Measurements from ENCODE around the gene TFAP2D. TPM values are rescaled to one million over a fixed set of nuclear protein-coding genes. Genes with fewer than 3 reads are reported as not detected.

Gene TFAP2D
- total RNA-seq, 1 donor from 2014 or later = not detected

DNA sequence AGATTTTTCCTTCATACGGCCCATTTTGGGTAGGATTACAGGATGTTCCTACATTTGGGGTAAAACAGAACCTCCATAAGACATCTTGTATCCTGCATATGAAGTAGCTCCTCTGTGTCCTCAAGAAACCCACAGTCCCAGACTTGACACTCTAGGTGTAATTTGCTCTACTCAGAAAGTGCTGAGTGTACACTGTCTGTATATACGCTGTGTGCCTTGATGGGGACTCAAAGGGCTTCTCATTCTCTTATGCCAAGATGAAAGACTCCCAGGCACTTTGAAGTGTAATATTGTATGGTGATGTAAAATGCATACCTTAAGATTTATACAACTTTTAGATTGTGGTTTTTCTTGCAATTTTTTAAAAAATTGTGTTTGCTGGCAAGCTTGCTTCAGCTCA, 5.2 kb downstream of the TFAP2D start:
- DNase-seq = no peak
- Mint-ChIP-seq H3K27me3 (ENCODE audit: unreplicated experiment) (peaks cover 58% of the 10 kb centered on the region), H3K27ac (ENCODE audit: unreplicated experiment) (no peak overlapping the region), H3K36me3 (ENCODE audit: unreplicated experiment) (no peaks in the 10 kb centered on the region), H3K9me3 (ENCODE audit: unreplicated experiment) (peaks cover 11% of the 10 kb centered on the region), H3K4me1 (ENCODE audit: low read depth, unreplicated experiment) (peaks cover 22% of the 10 kb centered on the region), H3K4me3 (ENCODE audit: unreplicated experiment) (no peak overlapping the region)
- TF ChIP-seq, protein P1, sequence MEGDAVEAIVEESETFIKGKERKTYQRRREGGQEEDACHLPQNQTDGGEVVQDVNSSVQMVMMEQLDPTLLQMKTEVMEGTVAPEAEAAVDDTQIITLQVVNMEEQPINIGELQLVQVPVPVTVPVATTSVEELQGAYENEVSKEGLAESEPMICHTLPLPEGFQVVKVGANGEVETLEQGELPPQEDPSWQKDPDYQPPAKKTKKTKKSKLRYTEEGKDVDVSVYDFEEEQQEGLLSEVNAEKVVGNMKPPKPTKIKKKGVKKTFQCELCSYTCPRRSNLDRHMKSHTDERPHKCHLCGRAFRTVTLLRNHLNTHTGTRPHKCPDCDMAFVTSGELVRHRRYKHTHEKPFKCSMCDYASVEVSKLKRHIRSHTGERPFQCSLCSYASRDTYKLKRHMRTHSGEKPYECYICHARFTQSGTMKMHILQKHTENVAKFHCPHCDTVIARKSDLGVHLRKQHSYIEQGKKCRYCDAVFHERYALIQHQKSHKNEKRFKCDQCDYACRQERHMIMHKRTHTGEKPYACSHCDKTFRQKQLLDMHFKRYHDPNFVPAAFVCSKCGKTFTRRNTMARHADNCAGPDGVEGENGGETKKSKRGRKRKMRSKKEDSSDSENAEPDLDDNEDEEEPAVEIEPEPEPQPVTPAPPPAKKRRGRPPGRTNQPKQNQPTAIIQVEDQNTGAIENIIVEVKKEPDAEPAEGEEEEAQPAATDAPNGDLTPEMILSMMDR (IDR thresholded peaks at IDR 0.05; ENCODE audit: partially characterized antibody, unreplicated experiment) = no peak

DNA sequence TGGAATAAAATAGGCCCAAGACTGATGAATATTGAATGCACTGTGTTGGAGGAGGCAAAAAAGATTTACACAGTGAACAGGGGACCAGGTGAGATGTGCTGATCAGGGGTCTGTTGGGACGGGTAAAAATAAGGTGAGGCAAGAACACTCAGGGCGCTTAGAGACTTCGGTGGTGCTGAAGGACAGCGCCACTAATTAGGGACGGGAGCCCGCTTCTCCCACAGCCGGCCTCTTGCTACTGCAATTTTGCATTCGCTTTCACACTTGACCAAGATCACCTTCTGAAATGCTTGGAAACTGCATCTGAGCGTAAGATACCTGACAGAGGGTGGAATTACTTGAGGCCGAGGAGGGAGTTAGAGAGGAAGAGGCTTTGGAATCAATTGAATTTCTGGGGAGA, 7.3 kb downstream of the TFAP2D start:
- H3K4me1 Mint-ChIP-seq (ENCODE audit: low read depth, unreplicated experiment) = peaks cover 21% of the 10 kb centered on the region
- peak overlapping the region; percentile 20 for H3K4me3 Mint-ChIP-seq (ENCODE audit: unreplicated experiment)
- H3K9me3 Mint-ChIP-seq (ENCODE audit: unreplicated experiment) = peaks cover 7% of the 10 kb centered on the region
- peaks cover 60% of the 10 kb centered on the region for H3K27me3 Mint-ChIP-seq (ENCODE audit: unreplicated experiment)
- no peaks in the 10 kb centered on the region for H3K36me3 Mint-ChIP-seq (ENCODE audit: unreplicated experiment)
- TF ChIP-seq, protein P1 (IDR thresholded peaks at IDR 0.05; ENCODE audit: partially characterized antibody, unreplicated experiment) = no peak
- DNase-seq = no peak
- H3K27ac Mint-ChIP-seq (ENCODE audit: unreplicated experiment) = no peak overlapping the region

DNA sequence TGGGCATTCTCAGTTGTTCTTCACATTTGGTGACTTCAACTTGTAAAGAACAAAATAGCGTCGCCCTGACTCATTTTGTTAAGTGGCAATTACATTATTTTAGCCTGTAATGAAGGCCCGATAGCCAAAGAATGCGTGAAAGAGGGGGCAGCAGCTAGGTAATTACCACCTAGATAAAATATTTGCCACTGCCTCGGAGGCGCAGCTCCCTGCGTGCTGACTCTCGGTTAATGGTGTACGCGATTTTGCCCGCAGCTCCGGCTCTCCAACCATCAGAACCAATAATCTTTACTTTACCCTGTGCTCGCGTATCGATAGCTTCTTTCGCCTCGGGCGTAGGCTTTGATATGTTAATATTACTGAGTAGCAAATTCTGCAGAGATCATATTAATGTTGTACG, 8.7 kb downstream of the TFAP2D start:
- H3K36me3 Mint-ChIP-seq (ENCODE audit: unreplicated experiment) = no peaks in the 10 kb centered on the region
- H3K27me3 Mint-ChIP-seq (ENCODE audit: unreplicated experiment) = peaks cover 48% of the 10 kb centered on the region
- H3K27ac Mint-ChIP-seq (ENCODE audit: unreplicated experiment) = no peak overlapping the region
- peaks cover 19% of the 10 kb centered on the region for H3K4me1 Mint-ChIP-seq (ENCODE audit: low read depth, unreplicated experiment)
- no peak for DNase-seq
- TF ChIP-seq, protein P1 (IDR thresholded peaks at IDR 0.05; ENCODE audit: partially characterized antibody, unreplicated experiment) = no peak
- H3K4me3 Mint-ChIP-seq (ENCODE audit: unreplicated experiment) = peak overlapping the region; percentile 9
- H3K9me3 Mint-ChIP-seq (ENCODE audit: unreplicated experiment) = peaks cover 7% of the 10 kb centered on the region

DNA sequence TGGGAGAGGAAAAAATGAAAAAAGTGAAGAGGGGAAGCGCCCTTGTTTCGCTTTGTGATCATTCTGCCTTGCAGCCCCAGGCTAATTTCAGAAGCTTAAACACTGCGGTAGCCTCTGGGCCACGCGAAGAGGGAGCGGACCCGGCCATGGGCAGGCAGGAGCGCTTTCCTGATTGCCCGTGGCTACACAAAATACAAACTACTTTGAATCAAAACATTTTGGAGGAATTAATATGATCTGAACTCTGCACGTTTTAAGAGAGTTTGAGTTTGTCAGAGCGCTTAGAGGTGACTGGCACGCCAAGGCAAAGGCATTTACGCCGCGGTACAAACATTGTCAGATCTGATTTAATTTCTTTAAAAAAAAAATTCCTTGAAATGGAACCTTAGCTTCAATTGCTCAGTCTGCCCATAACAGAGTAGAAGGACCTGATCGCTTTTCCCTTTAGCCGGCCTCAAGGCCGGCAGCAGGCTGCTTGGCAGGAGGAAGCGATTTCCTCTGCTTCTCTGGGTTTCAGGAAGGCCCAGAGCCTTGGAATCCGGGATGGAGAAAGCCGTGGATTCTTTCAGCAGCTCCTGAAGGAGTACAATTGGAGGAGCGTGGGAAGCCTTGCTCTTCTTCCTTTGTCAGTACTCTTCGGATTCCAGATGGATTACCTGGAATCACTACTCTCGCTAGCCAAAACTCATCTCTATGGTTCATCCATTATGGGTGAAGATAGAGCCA, 9.7 kb downstream of the TFAP2D start:
- no peaks in the 10 kb centered on the region for H3K36me3 Mint-ChIP-seq (ENCODE audit: unreplicated experiment)
- peaks cover 40% of the 10 kb centered on the region for H3K27me3 Mint-ChIP-seq (ENCODE audit: unreplicated experiment)
- H3K4me1 Mint-ChIP-seq (ENCODE audit: low read depth, unreplicated experiment) = peaks cover 19% of the 10 kb centered on the region
- no peak overlapping the region for H3K4me3 Mint-ChIP-seq (ENCODE audit: unreplicated experiment)
- H3K27ac Mint-ChIP-seq (ENCODE audit: unreplicated experiment) = no peak overlapping the region
- DNase-seq = no peak
- H3K9me3 Mint-ChIP-seq (ENCODE audit: unreplicated experiment) = peaks cover 7% of the 10 kb centered on the region
- TF ChIP-seq, protein P1 (IDR thresholded peaks at IDR 0.05; ENCODE audit: partially characterized antibody, unreplicated experiment) = no peak

DNA sequence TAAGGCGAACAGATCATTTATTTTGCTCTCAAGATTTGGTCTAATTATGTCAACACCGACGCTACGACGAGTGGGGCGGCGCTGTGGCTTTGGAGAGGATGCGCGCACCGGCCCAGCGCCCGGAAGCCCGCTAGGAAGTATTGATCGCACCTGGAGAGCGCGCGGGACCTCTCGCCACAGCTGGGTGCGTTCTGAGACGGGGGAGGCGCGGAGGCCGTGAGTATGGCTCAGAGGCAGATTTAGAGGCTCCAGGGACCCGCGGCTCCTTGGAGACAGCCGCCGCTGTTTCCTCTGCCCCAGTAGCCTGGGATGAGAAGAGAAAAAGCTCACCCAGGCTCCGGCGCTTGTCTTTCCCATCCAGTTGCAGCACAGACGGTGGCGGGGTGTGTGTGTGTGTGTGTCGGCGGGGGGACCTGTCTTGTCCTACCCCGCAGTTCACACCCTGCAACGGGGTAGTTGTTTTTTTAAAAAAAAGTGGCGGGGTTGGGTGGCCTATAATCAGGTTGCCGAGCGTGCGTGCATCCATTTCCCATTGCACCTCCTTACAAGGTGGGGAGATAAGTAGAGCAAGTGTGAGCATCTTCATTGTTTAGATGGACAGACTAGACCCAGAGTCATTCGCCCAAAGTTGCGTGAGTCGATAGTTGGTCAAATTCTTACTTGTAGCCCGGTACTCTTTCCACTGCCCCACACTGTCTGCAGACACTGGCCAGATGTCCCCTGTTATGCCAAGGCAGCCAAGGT, 11.2 kb downstream of the TFAP2D start:
- Mint-ChIP-seq H3K27ac (ENCODE audit: unreplicated experiment) (no peak overlapping the region), H3K4me3 (ENCODE audit: unreplicated experiment) (peak overlapping the region; percentile 84), H3K9me3 (ENCODE audit: unreplicated experiment) (peaks cover 7% of the 10 kb centered on the region), H3K27me3 (ENCODE audit: unreplicated experiment) (peaks cover 36% of the 10 kb centered on the region), H3K4me1 (ENCODE audit: low read depth, unreplicated experiment) (peaks cover 17% of the 10 kb centered on the region), H3K36me3 (ENCODE audit: unreplicated experiment) (no peaks in the 10 kb centered on the region)
- peak; percentile 38 for DNase-seq
- TF ChIP-seq, protein P1 (IDR thresholded peaks at IDR 0.05; ENCODE audit: partially characterized antibody, unreplicated experiment) = no peak

All from glutamatergic neuron (in vitro differentiated cells).